Stimulated activated CD8-positive, alpha-beta memory T cell treated with anti-CD3 and anti-CD28 coated beads, Interleukin-7, amount 100 ng/mL, for 24 hours (primary cell): ENCODE data around the gene ZMIZ1.

Experiments used
- DNase-seq: peaks from one replicate; pipeline ENCODE4 v3.0.0-alpha.2; 2020; ENCODE audit warnings: low read depth

The ZMIZ1 gene

GRCh38 chr10:79287973-79288723, 219.4 kb downstream of the ZMIZ1 start:
- no peak for DNase-seq

- no peak for DNase-seq
Measured at GRCh38 chr10:79289801-79290200, 221.0 kb downstream of the ZMIZ1 start.

GRCh38 chr10:79292026-79292766, 223.4 kb downstream of the ZMIZ1 start:
- DNase-seq, result no peak

GRCh38 chr10:79292891-79293746, 224.4 kb downstream of the ZMIZ1 start:
- no peak for DNase-seq

GRCh38 chr10:79293841-79294581, 225.2 kb downstream of the ZMIZ1 start:
- no peak for DNase-seq

- DNase-seq, result no peak
Measured at GRCh38 chr10:79295563-79295962, 226.8 kb downstream of the ZMIZ1 start.

- no peak for DNase-seq
Measured at GRCh38 chr10:79296431-79296830, 227.7 kb downstream of the ZMIZ1 start.

GRCh38 chr10:79298403-79299244, 229.9 kb downstream of the ZMIZ1 start:
- DNase-seq, result no peak

- DNase-seq, result no peak
Measured at GRCh38 chr10:79299397-79300241, 230.9 kb downstream of the ZMIZ1 start.

- DNase-seq, result no peak
Measured at GRCh38 chr10:79300711-79301110, 231.9 kb downstream of the ZMIZ1 start.

- no peak for DNase-seq
Measured at GRCh38 chr10:79301754-79302530, 233.2 kb downstream of the ZMIZ1 start.

GRCh38 chr10:79303631-79304478, 235.1 kb downstream of the ZMIZ1 start:
- no peak for DNase-seq

GRCh38 chr10:79304479-79305087, 235.8 kb downstream of the ZMIZ1 start:
- DNase-seq, result no peak

GRCh38 chr10:79305515-79305914, 236.7 kb downstream of the ZMIZ1 start:
- DNase-seq, result no peak

GRCh38 chr10:79305988-79306387, 237.2 kb downstream of the ZMIZ1 start:
- no peak for DNase-seq

- DNase-seq, result no peak
Measured at GRCh38 chr10:79306644-79307220, 238.0 kb downstream of the ZMIZ1 start.

GRCh38 chr10:79308016-79308415, 239.2 kb downstream of the ZMIZ1 start:
- no peak for DNase-seq
